HG02943 (cell line): ENCODE data around the gene STX8.

Experiments
- ATAC-seq: cut with Tn5 transposase; IDR thresholded peaks from one replicate; pipeline ENCODE4 v1.9.1; 2021; ENCODE audit warnings: mild to moderate bottlenecking, low read depth, moderate library complexity; ENCODE audit not compliant: unreplicated experiment

STX8 gene

GRCh38 chr17:9233761-9234160, 341.9 kb downstream of the STX8 start:
- ATAC-seq, result no peak

- ATAC-seq, result no peak
These were observed 342.4 kb downstream of the STX8 start for GRCh38 chr17:9233271-9233599.

GRCh38 chr17:9232591-9233270, 342.9 kb downstream of the STX8 start:
- ATAC-seq, result no peak

GRCh38 chr17:9232155-9232475, 343.5 kb downstream of the STX8 start:
- no peak for ATAC-seq

- no peak for ATAC-seq
These were observed 344.0 kb downstream of the STX8 start for GRCh38 chr17:9231449-9232154.

GRCh38 chr17:9230861-9231260, 344.8 kb downstream of the STX8 start:
- ATAC-seq, result no peak

GRCh38 chr17:9230346-9230745, 345.3 kb downstream of the STX8 start:
- ATAC-seq, result no peak

GRCh38 chr17:9229826-9230201, 345.8 kb downstream of the STX8 start:
- ATAC-seq, result no peak

GRCh38 chr17:9229160-9229825, 346.3 kb downstream of the STX8 start:
- no peak for ATAC-seq

GRCh38 chr17:9228408-9229159, 347.0 kb downstream of the STX8 start:
- no peak for ATAC-seq

GRCh38 chr17:9227819-9228407, 347.7 kb downstream of the STX8 start:
- no peak for ATAC-seq

- ATAC-seq, result no peak
These were observed 348.9 kb downstream of the STX8 start for GRCh38 chr17:9226794-9227135.

- no peak for ATAC-seq
These were observed 349.4 kb downstream of the STX8 start for GRCh38 chr17:9226130-9226793.

- no peak for ATAC-seq
These were observed 350.1 kb downstream of the STX8 start for GRCh38 chr17:9225305-9226101.

- no peak for ATAC-seq
These were observed 351.1 kb downstream of the STX8 start for GRCh38 chr17:9224485-9224884.

- no peak for ATAC-seq
These were observed 352.1 kb downstream of the STX8 start for GRCh38 chr17:9223531-9223930.

GRCh38 chr17:9221922-9222180, 353.8 kb downstream of the STX8 start:
- no peak for ATAC-seq

GRCh38 chr17:9221147-9221921, 354.3 kb downstream of the STX8 start:
- ATAC-seq, result no peak

GRCh38 chr17:9220398-9221146, 355.0 kb downstream of the STX8 start:
- ATAC-seq, result no peak
